ENCODE measurements around the gene LRRK1.

Gene LRRK1

GRCh38 chr15:100940767-100941379 lies 21.7 kb downstream of the LRRK1 start:
- H3K27me3 ChIP-seq (ENCODE audit: low read depth) = no peaks in the 10 kb centered on the region
- no peaks in the 10 kb centered on the region for H3K4me1 ChIP-seq
- no peaks in the 10 kb centered on the region; the same call in 1 of the 2 replicates for H3K36me3 ChIP-seq (replicated peaks)
- no peaks in the 10 kb centered on the region for H3K9me3 ChIP-seq
- H3K4me3 ChIP-seq = no peak overlapping the region
- in situ Hi-C loops (cut with MboI; ENCODE audit: low sequenced_read_pairs) = no loop called here
- DNase-seq (ENCODE audit: low spot score in 2 of 2) = no peak

DNA sequence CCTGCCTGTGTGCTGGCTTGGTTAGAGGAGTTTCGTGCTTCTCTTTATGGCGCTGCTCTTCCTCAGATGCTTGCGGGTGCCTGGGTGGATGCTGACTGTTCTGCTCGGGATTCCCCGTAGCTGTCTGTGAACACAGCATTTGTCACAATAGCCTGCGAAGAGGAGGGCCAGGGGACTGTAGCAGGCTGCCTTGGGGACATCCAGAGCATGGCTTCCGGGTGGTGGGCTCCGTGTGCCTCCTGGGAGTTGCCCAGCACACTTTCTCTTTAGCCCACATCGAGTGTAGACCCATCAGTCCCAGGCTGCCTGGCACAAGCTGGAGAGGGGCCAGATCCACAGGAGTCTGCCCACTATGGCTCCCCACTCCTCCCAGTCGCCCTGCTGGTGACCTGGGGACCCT lies 22.4 kb downstream of the LRRK1 start:
- no peak for DNase-seq (ENCODE audit: low spot score in 2 of 2)
- Histone ChIP-seq H3K36me3 (replicated peaks) (no peaks in the 10 kb centered on the region; the same call in 1 of the 2 replicates), H3K27me3 (ENCODE audit: low read depth) (no peaks in the 10 kb centered on the region), H3K4me3 (no peak overlapping the region), H3K9me3 (no peaks in the 10 kb centered on the region), H3K4me1 (no peaks in the 10 kb centered on the region)
- in situ Hi-C loops (cut with MboI; ENCODE audit: low sequenced_read_pairs) = no loop called here

DNA sequence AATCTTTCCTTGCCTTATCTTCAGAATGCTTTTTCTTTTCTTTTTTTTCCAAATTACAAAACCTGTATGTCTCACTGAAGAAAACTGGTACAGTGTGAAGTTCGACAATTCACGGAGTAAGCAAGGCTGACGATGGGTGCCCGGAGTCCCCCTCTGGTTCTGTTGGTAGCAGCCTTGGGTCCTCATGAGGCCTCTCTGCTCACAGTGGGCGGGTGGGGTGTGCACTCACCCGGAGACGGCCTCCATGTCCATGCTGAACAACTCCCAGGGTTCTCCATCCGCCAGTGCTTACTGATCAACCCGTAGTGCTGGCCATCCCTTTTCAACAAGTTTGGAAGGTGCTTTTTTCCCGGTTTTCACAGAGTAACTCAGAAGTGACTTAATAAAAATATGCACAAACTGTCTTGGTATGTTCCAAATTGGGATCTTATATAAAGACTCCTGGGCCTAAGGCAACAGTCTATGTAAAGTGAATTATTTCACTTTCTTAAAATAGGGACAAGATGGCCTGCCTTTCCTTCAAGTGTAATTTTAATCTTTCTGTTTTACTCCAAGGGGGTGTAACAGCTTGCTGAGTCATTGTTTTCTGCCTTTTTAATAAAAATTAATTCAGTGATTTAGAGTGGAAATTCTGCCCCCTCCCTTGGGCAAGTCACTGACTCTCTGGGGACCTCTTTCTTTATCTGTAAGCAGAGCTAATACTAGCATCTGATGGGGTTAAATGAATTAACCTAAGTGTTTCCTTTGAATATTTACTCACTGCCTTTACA lies 23.7 kb downstream of the LRRK1 start:
- H3K9me3 ChIP-seq = no peaks in the 10 kb centered on the region
- H3K27me3 ChIP-seq (ENCODE audit: low read depth) = no peaks in the 10 kb centered on the region
- no peak for DNase-seq (ENCODE audit: low spot score in 2 of 2)
- in situ Hi-C loops (cut with MboI; ENCODE audit: low sequenced_read_pairs) = no loop called here
- no peaks in the 10 kb centered on the region for H3K4me1 ChIP-seq
- H3K4me3 ChIP-seq = no peak overlapping the region
- no peaks in the 10 kb centered on the region; the same call in 1 of the 2 replicates for H3K36me3 ChIP-seq (replicated peaks)

DNA sequence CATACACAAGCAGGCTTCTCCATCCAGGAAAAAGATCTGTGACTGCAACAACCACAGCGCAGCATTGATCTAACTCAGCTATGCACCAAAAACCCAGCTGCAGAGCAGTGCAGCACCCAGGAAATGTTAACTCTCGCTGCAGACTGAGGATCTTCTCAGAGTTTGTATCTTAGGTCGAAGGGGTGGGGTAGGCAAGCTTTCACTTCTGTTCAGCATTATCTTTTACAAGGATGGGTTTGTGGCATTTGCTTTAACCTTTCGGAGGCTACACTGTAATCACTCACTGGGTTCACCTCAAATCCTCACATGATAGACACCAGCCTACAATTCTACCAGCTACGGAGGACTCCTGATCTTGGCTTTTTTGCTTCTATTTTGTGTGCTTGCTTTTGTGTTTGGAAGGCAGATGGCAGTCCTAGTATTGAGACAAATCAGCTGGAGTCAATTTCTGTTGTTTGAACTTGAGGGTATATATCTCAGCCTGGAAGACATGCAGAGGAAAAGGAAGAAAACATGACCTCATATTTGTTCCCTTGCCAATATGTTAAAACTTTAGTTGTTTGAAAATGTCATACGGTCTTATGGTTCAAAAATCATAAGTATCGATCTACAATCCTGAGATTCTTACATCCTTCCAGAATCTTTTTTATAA lies 25.2 kb downstream of the LRRK1 start:
- in situ Hi-C loops (cut with MboI; ENCODE audit: low sequenced_read_pairs) = no loop called here
- H3K9me3 ChIP-seq = no peaks in the 10 kb centered on the region
- H3K4me3 ChIP-seq = no peak overlapping the region
- no peak for DNase-seq (ENCODE audit: low spot score in 2 of 2)
- no peaks in the 10 kb centered on the region for H3K27me3 ChIP-seq (ENCODE audit: low read depth)
- no peaks in the 10 kb centered on the region; the same call in 1 of the 2 replicates for H3K36me3 ChIP-seq (replicated peaks)
- no peaks in the 10 kb centered on the region for H3K4me1 ChIP-seq

- Histone ChIP-seq H3K4me1 (no peaks in the 10 kb centered on the region), H3K4me3 (no peak overlapping the region), H3K36me3 (replicated peaks) (no peaks in the 10 kb centered on the region; the same call in 1 of the 2 replicates), H3K27me3 (ENCODE audit: low read depth) (no peaks in the 10 kb centered on the region), H3K9me3 (no peaks in the 10 kb centered on the region)
- in situ Hi-C loops (cut with MboI; ENCODE audit: low sequenced_read_pairs) = no loop called here
- no peak for DNase-seq (ENCODE audit: low spot score in 2 of 2)
Measured at GRCh38 chr15:100944986-100945385, 25.8 kb downstream of the LRRK1 start.

DNA sequence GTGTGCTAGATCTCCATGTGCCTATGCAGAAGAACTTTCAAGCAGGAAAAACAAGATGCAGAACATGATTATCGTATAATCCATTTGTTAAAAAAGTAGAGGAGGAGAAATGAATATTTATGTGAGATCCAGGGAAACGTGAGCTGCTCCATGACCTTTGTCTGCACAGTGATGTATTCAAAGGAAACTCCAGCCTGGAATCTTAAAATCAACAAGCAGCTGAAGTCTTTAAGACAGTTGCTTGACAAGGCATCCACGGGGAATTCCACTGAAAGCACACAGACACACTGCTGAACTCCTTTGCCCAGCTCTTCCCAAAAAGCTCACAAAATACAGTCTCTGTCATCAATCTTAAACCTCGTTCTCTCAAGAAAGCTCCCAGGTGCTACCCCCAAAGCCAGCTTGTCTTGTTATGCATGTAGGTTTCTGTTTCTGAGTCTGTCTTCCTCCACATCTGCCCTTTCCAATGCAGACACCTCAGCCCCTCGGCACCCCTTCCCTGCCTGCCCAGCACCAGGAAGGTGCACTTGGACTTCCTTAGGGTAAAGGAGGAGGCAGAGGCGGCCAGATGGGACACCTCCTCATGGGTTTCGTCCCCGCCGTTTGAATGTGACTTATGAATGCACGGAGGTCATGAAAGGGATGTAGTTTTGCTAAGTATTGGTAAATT lies 28.7 kb downstream of the LRRK1 start:
- H3K4me3 ChIP-seq = no peak overlapping the region
- no peak for DNase-seq (ENCODE audit: low spot score in 2 of 2)
- no peaks in the 10 kb centered on the region for H3K9me3 ChIP-seq
- no peaks in the 10 kb centered on the region for H3K4me1 ChIP-seq
- no peaks in the 10 kb centered on the region for H3K27me3 ChIP-seq (ENCODE audit: low read depth)
- in situ Hi-C loops (cut with MboI; ENCODE audit: low sequenced_read_pairs) = no loop called here
- H3K36me3 ChIP-seq (replicated peaks) = no peaks in the 10 kb centered on the region

DNA sequence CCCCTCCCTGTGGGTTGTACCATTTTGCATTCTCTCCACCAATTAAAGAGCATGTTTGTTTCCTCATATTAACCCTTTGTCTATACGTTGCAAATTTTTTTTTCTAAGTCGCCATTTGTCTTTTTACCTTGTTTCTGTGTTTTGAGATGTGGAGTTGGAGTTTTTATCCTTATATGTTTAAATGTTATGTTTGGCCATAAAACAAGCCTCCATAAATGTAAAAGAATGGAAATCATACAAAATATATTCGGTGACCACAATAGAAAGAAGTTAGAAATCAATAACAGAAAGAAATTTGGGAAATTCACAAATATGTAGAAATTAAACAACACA lies 29.2 kb downstream of the LRRK1 start:
- Histone ChIP-seq H3K27me3 (ENCODE audit: low read depth) (no peaks in the 10 kb centered on the region), H3K4me3 (no peak overlapping the region), H3K4me1 (no peaks in the 10 kb centered on the region), H3K36me3 (replicated peaks) (no peaks in the 10 kb centered on the region), H3K9me3 (no peaks in the 10 kb centered on the region)
- DNase-seq (ENCODE audit: low spot score in 2 of 2) = no peak
- in situ Hi-C loops (cut with MboI; ENCODE audit: low sequenced_read_pairs) = no loop called here

DNA sequence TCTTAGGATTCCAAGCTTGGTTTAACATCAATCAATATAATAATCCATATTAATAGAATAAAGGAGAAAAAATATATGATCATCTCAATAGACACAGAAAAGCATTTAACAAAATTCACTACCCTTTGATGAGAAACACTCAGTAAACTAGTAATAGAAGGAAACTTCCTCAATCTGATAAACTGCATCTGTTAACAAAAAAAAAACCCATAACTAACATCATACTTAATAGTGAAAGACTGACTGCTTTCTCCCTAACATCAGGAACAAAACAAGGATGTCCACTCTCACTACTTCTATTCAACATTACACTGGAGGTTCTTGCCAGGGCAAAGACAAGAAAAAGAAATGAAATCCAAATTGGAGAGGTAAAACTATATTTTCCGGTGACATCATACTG lies 30.5 kb downstream of the LRRK1 start:
- DNase-seq (ENCODE audit: low spot score in 2 of 2) = no peak
- in situ Hi-C loops (cut with MboI; ENCODE audit: low sequenced_read_pairs) = no loop called here
- Histone ChIP-seq H3K36me3 (replicated peaks) (no peaks in the 10 kb centered on the region), H3K9me3 (no peaks in the 10 kb centered on the region), H3K4me3 (no peak overlapping the region), H3K4me1 (no peaks in the 10 kb centered on the region), H3K27me3 (ENCODE audit: low read depth) (no peaks in the 10 kb centered on the region)

- in situ Hi-C loops (cut with MboI; ENCODE audit: low sequenced_read_pairs) = no loop called here
- no peaks in the 10 kb centered on the region for H3K9me3 ChIP-seq
- no peaks in the 10 kb centered on the region for H3K27me3 ChIP-seq (ENCODE audit: low read depth)
- DNase-seq (ENCODE audit: low spot score in 2 of 2) = no peak
- H3K4me1 ChIP-seq = no peaks in the 10 kb centered on the region; the same call in 1 of the 2 replicates
- H3K36me3 ChIP-seq (replicated peaks) = no peaks in the 10 kb centered on the region
- no peak overlapping the region for H3K4me3 ChIP-seq
Measured at GRCh38 chr15:100951965-100952364, 32.8 kb downstream of the LRRK1 start.

GRCh38 chr15:100952566-100952965 lies 33.4 kb downstream of the LRRK1 start:
- in situ Hi-C loops (cut with MboI; ENCODE audit: low sequenced_read_pairs) = no loop called here
- DNase-seq (ENCODE audit: low spot score in 2 of 2) = no peak
- no peaks in the 10 kb centered on the region for H3K27me3 ChIP-seq (ENCODE audit: low read depth)
- H3K36me3 ChIP-seq (replicated peaks) = no peaks in the 10 kb centered on the region
- H3K4me3 ChIP-seq = no peak overlapping the region
- H3K4me1 ChIP-seq = peaks cover 5% of the 10 kb centered on the region
- no peaks in the 10 kb centered on the region for H3K9me3 ChIP-seq

- Histone ChIP-seq H3K9me3 (no peaks in the 10 kb centered on the region), H3K4me3 (no peak overlapping the region), H3K27me3 (ENCODE audit: low read depth) (no peaks in the 10 kb centered on the region), H3K36me3 (replicated peaks) (no peaks in the 10 kb centered on the region), H3K4me1 (peaks cover 14% of the 10 kb centered on the region)
- DNase-seq (ENCODE audit: low spot score in 2 of 2) = no peak
- in situ Hi-C loops (cut with MboI; ENCODE audit: low sequenced_read_pairs) = no loop called here
Measured at GRCh38 chr15:100958326-100959065, 39.3 kb downstream of the LRRK1 start.

DNA sequence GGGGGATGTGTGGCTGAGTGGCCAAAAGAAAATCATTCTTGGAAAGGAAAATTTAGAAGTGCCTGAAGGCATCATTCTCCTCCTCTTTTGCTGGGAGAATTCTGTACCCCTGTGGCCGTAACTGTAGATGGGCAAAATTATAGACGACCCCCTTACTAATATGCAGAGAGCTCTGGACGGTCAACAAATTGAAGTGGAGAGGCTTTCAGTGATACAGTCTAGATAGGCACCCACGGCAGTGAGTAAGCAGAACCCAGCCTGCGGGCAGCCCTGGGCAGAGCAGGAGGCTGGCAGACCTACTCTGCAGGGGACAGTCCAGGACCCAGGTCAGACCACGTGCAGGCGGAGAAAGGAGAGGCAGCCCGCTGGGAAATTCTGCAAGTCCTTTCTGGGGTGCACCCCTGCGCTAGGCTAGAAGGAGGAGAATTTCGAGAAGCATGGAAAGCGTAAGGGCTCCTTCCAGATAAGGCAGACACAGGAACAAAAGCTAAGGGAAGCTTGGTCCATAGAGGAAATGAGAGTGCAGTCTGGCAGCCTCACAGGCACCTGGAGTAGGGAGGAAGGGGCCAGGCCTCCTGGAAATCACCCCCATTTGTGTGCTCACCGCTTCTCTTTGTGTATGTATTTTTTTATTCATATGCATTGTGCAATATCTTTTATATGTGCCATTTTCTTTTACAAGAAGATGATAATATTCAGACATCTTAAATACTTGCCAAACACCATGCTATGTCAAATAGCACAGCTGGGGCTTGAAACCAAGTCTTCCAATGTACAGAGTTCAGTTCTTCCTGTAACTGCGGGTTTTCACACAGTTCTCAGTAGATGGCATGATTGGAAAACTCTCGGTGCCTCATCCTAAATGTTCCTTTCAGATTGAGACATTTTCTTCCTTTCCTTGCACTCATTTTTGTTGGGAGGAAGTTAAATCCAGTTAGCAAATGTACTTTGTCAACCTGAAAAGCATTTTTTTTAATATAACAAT lies 40.2 kb downstream of the LRRK1 start:
- in situ Hi-C loops (cut with MboI; ENCODE audit: low sequenced_read_pairs) = no loop called here
- Histone ChIP-seq H3K9me3 (no peaks in the 10 kb centered on the region), H3K4me3 (no peak overlapping the region), H3K36me3 (replicated peaks) (no peaks in the 10 kb centered on the region), H3K4me1 (peaks cover 14% of the 10 kb centered on the region), H3K27me3 (ENCODE audit: low read depth) (no peaks in the 10 kb centered on the region)
- DNase-seq (ENCODE audit: low spot score in 2 of 2) = no peak

Measured in HAP-1 (cell line).